ENCODE results near the gene ADAMTS4. TPM values are rescaled to one million over a fixed set of nuclear protein-coding genes. Genes with fewer than 3 reads are reported as not detected.

The ADAMTS4 gene
- total and polyA plus RNA-seq, 9 of the 15 experiments (the other 6 are each of a cell fraction or from before 2014, with no cell fraction given), result 0.07 to 3.7 (median 0.41) TPM

GRCh38 chr1:161153682-161154337 lies 45.0 kb downstream of the ADAMTS4 start, which contains the start of gene UFC1 (continued):
- TF ChIP-seq MEF2A (IDR thresholded peaks at IDR 0.05; ENCODE audit: control insufficient read depth, low read depth, low read length) (no peak), ZNF764 (CRISPR knock-in tag; IDR thresholded peaks at IDR 0.05; ENCODE audit: low read depth) (no peak), CHD1 (IDR thresholded peaks at IDR 0.05; ENCODE audit: low read length) (no peak), HNRNPUL1 (IDR thresholded peaks at IDR 0.05; ENCODE audit: low read length) (no peak), TAF9B (IDR thresholded peaks at IDR 0.05; ENCODE audit: partially characterized antibody) (peak; percentile 98), POLR2B (IDR thresholded peaks at IDR 0.05; ENCODE audit: low read depth, partially characterized antibody) (peak; percentile 85), NONO (IDR thresholded peaks at IDR 0.05; ENCODE audit: low read depth in 2 of 2, low read length in 1 of 2) (no peak), ETS1 (conservative IDR thresholded peaks at IDR 0.05; ENCODE audit: control insufficient read depth, low read depth, low read length) (0 out of 2 replicates have a peak, but pooled peaks have one; percentile 47), TFAM (CRISPR knock-in tag; conservative IDR thresholded peaks at IDR 0.05) (no peak), ZNF174 (CRISPR knock-in tag; IDR thresholded peaks at IDR 0.05) (no peak), SAFB (IDR thresholded peaks at IDR 0.05; ENCODE audit: borderline replicate concordance, low read depth, low read length) (no peak), ZC3H8 (IDR thresholded peaks at IDR 0.05) (peak; percentile 83), PURB (CRISPR knock-in tag; IDR thresholded peaks at IDR 0.05; ENCODE audit: low read depth) (no peak), ZNF778 (CRISPR knock-in tag; IDR thresholded peaks at IDR 0.05) (no peak), DDX20 (tag; IDR thresholded peaks at IDR 0.05; ENCODE audit: low read depth) (no peak), MGA (IDR thresholded peaks at IDR 0.05) (no peak)
